Peyer's patch (tissue), 4 donors: ENCODE data around the gene NME7. TPM values are rescaled to one million over a fixed set of nuclear protein-coding genes. Genes with fewer than 3 reads are reported as not detected.

Experiments used
- DNase-seq, 3 donors: peaks; one replicate each; pipeline ENCODE4 v3.0.0-alpha.2; 2017 to 2019
- H3K27ac ChIP-seq, 4 donors: fragments of 200-600 bp; sonication (generic); one replicate each; pipeline ENCODE4 v1.5.1; 2016 to 2019
- H3K27me3 ChIP-seq, 2 donors: fragments of 200-600 bp; sonication (generic); one replicate each; pipeline ENCODE4 v1.5.1; 2019
- H3K36me3 ChIP-seq, 3 donors: fragments of 200-600 bp; sonication (generic); one replicate each; pipeline ENCODE4 v1.5.1; 2016 to 2019
- H3K4me1 ChIP-seq, 4 donors: fragments of 200-600 bp; sonication (generic); one replicate each; pipeline ENCODE4 v1.5.1; 2016 to 2019
- H3K4me3 ChIP-seq, 4 donors: fragments of 200-600 bp; sonication (generic); 1 replicate in 3 of 4; 2 replicates in 1 of 4; pipeline ENCODE4 v1.5.1; 2016 to 2019; ENCODE audit warnings: mild to moderate bottlenecking in 1 of 4
- H3K9me3 ChIP-seq, 4 donors: fragments of 200-600 bp; sonication (generic); one replicate each; pipeline ENCODE4 v1.5.1; 2016 to 2019; ENCODE audit warnings: mild to moderate bottlenecking in 1 of 4
- CTCF ChIP-seq, 6 experiments: fragments of 450-650 bp in 4 of 6; fragments of 200-600 bp in 2 of 6; sonication (generic) in 1 of 6; IDR thresholded peaks; one replicate each; pipeline ENCODE4 v1.5.1; 2017 to 2019; ENCODE audit warnings: antibody characterized with exemption in 6 of 6, mild to moderate bottlenecking in 3 of 6, moderate library complexity in 1 of 6
- POLR2A ChIP-seq, 2 donors: fragments of 450-650 bp; IDR thresholded peaks; one replicate each; pipeline ENCODE4 v1.5.1; 2017; ENCODE audit warnings: antibody characterized with exemption in 2 of 2, mild to moderate bottlenecking in 2 of 2, moderate library complexity in 2 of 2
- total RNA-seq, 4 donors: library from RNA; depleted of rRNA; stranded (reverse); fragments of >200 nt; gene quantifications; one replicate each; pipeline ENCODE4 v1.1.0, GENCODE V29; 2016

NME7 gene
- total RNA-seq, 4 donors from 2014 or later = 3.3 to 12.7 (median 4.6) TPM

- Histone ChIP-seq H3K27me3 (no peaks in the 10 kb centered on the region), H3K9me3 (no peaks in the 10 kb centered on the region), H3K4me3 (no peak overlapping the region), H3K36me3 (no peaks in the 10 kb centered on the region), H3K27ac (no peak overlapping the region), H3K4me1 (peaks cover 0 to 7% (median 0%) of the 10 kb centered on the region in 4 donors)
- no peak for TF ChIP-seq POLR2A (IDR thresholded peaks at IDR 0.05)
- no peak for TF ChIP-seq CTCF (IDR thresholded peaks at IDR 0.05)
- no peak for DNase-seq
Measured at GRCh38 chr1:169092399-169092798, 275.2 kb downstream of the NME7 start.

DNA sequence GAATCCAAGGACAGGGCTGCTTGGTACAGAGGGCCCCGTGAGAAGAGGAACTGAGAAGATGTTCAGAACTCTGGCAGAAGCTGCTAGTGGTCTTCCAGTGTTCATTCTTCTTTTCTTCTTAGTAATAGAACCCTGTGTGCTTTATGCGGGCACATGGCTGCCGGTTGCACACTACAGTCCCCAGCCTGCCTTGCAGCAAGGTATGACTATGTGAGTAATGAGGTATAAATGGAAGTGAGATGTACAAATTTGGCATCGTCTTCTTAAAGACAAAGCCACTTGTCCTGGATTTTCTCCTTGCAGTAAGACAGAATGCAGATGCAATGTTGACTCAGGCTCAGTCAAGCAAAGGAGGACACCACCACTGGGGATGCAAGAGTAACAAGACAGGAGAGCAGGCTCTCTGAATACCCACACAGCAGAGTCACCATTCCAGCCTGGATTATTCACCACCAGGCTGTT is 276.1 kb downstream of the NME7 start:
- DNase-seq = no peak
- TF ChIP-seq POLR2A (IDR thresholded peaks at IDR 0.05) (no peak), CTCF (IDR thresholded peaks at IDR 0.05) (no peak)
- Histone ChIP-seq H3K36me3 (no peaks in the 10 kb centered on the region), H3K9me3 (no peaks in the 10 kb centered on the region), H3K4me3 (no peak overlapping the region), H3K27ac (no peak overlapping the region), H3K4me1 (peaks cover 0 to 16% (median 0%) of the 10 kb centered on the region in 4 donors), H3K27me3 (no peaks in the 10 kb centered on the region)

DNA sequence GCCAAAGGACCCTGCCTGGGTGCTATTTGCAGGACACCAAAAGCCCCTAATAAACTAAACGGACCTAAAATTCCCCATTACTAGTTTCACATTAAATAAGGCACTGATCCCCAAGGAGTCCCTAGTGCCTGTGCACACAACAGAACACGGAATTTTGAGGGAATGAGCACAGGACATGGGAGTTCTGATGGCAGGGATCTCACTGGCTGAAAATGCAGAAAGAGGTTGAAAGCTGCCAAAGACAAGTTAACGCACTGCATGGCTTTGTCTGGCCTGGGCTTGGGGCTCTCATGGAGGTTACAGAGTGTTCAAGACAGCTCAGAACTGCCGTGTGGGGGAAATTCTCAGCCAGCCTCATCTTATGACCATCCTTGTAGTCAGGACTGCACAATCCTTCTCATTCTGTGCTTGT is 276.7 kb downstream of the NME7 start:
- Histone ChIP-seq H3K36me3 (no peaks in the 10 kb centered on the region), H3K27ac (no peak overlapping the region), H3K27me3 (no peaks in the 10 kb centered on the region), H3K9me3 (no peaks in the 10 kb centered on the region), H3K4me1 (peaks cover 0 to 22% (median 0%) of the 10 kb centered on the region in 4 donors), H3K4me3 (no peak overlapping the region)
- no peak for TF ChIP-seq POLR2A (IDR thresholded peaks at IDR 0.05)
- no peak for TF ChIP-seq CTCF (IDR thresholded peaks at IDR 0.05)
- DNase-seq = no peak

DNA sequence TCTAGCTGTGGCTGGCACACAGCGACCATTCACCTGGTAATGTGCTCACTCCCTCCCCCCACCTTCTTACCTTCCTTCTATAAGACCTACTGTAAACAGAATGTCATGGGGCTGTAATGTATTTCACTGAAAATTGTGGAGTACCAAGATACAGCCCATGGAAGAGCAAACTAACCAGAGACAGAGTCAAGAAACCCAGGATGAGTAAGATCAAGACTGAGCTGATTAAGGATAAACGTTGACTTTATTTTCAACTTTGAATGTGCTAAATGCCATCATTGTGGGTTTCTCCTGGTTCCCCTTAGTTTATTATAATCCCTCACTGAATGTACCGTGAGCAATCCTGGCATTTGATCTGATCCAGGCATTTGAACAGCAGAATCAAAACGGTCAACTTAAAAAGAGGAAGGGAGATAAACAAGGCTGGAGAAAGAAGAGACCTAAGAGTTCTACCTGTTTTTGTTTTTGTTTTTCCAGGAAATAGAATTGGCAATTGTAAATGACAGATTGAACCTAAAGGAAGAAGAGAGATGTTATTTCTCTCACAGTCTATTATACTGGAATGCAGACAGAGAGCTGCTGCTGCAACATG is 277.2 kb downstream of the NME7 start:
- no peak for TF ChIP-seq CTCF (IDR thresholded peaks at IDR 0.05)
- TF ChIP-seq POLR2A (IDR thresholded peaks at IDR 0.05) = no peak
- no peaks in the 10 kb centered on the region for H3K27me3 ChIP-seq

GRCh38 chr1:169089776-169090175 is 277.8 kb downstream of the NME7 start:
- TF ChIP-seq CTCF (IDR thresholded peaks at IDR 0.05) = no peak
- TF ChIP-seq POLR2A (IDR thresholded peaks at IDR 0.05) = no peak

More for the DNA sequence above, 277.2 kb downstream of the NME7 start:
- DNase-seq = no peak
- Histone ChIP-seq H3K27ac (no peak overlapping the region), H3K9me3 (no peaks in the 10 kb centered on the region), H3K4me3 (no peak overlapping the region), H3K4me1 (peaks cover 0 to 23% (median 0%) of the 10 kb centered on the region in 4 donors), H3K36me3 (no peaks in the 10 kb centered on the region)

More at GRCh38 chr1:169089776-169090175, 277.8 kb downstream of the NME7 start:
- H3K4me1 ChIP-seq = peaks cover 0 to 23% (median 0%) of the 10 kb centered on the region in 4 donors
- no peaks in the 10 kb centered on the region for H3K9me3 ChIP-seq
- no peak overlapping the region for H3K4me3 ChIP-seq
- no peak overlapping the region for H3K27ac ChIP-seq
- no peaks in the 10 kb centered on the region for H3K27me3 ChIP-seq
- no peaks in the 10 kb centered on the region for H3K36me3 ChIP-seq
- no peak for DNase-seq
